Central memory CD8-positive, alpha-beta T cell (primary cell): ENCODE measurements around the gene SLC25A22.

ENCODE experiments used
- ATAC-seq: fragments of 150-1000 bp; cut with Tn5 transposase; replicated peaks from 2 replicates; pipeline ENCODE4 v1.10.0; 2022; ENCODE audit warnings: mild to moderate bottlenecking, moderate FRiP score, moderate number of reproducible peaks; ENCODE audit not compliant: poor library complexity, severe bottlenecking; ENCODE audit errors: extremely low read depth
- DNase-seq, 2 donors: peaks; one replicate each; pipeline ENCODE4 v3.0.0; 2021; ENCODE audit warnings: low spot score in 2 of 2
- H3K27ac Mint-ChIP-seq: one replicate; pipeline ENCODE4 v1.8.0; 2022; ENCODE audit warnings: low read depth, mild to moderate bottlenecking, moderate library complexity, mixed read lengths
- H3K27me3 Mint-ChIP-seq: one replicate; pipeline ENCODE4 v1.8.0; 2022; ENCODE audit warnings: mixed read lengths
- H3K36me3 Mint-ChIP-seq: one replicate; pipeline ENCODE4 v1.8.0; 2022; ENCODE audit warnings: mild to moderate bottlenecking, moderate library complexity, mixed read lengths; ENCODE audit not compliant: insufficient read depth
- H3K4me1 Mint-ChIP-seq: one replicate; pipeline ENCODE4 v1.8.0; 2022; ENCODE audit warnings: mixed read lengths
- H3K4me3 Mint-ChIP-seq: one replicate; pipeline ENCODE4 v1.8.0; 2022; ENCODE audit warnings: mild to moderate bottlenecking, moderate library complexity, mixed read lengths
- H3K9me3 Mint-ChIP-seq: one replicate; pipeline ENCODE4 v1.8.0; 2022; ENCODE audit warnings: mixed read lengths

Gene SLC25A22

GRCh38 chr11:779955-780532, 18.0 kb downstream of the SLC25A22 start:
- ATAC-seq (no peak), DNase-seq (no peak)
- peaks cover 13% of the 10 kb centered on the region for H3K4me1 Mint-ChIP-seq
- no peaks in the 10 kb centered on the region for H3K9me3 Mint-ChIP-seq
- no peak overlapping the region for H3K27ac Mint-ChIP-seq
- H3K4me3 Mint-ChIP-seq, result no peak overlapping the region
- peaks cover 7% of the 10 kb centered on the region for H3K36me3 Mint-ChIP-seq
- H3K27me3 Mint-ChIP-seq, result no peaks in the 10 kb centered on the region

GRCh38 chr11:778976-779954, 18.8 kb downstream of the SLC25A22 start:
- H3K27ac Mint-ChIP-seq, result no peak overlapping the region
- peaks cover 13% of the 10 kb centered on the region for H3K4me1 Mint-ChIP-seq
- peak overlapping the region; percentile 76 for H3K4me3 Mint-ChIP-seq
- no peak for ATAC-seq
- DNase-seq, result no peak
- no peaks in the 10 kb centered on the region for H3K9me3 Mint-ChIP-seq
- H3K27me3 Mint-ChIP-seq, result no peaks in the 10 kb centered on the region
- peaks cover 7% of the 10 kb centered on the region for H3K36me3 Mint-ChIP-seq

- peaks cover 19% of the 10 kb centered on the region for H3K4me1 Mint-ChIP-seq
- H3K27me3 Mint-ChIP-seq, result no peaks in the 10 kb centered on the region
- ATAC-seq (peak; percentile 88), DNase-seq (peak; percentile 89 to 92)
- H3K27ac Mint-ChIP-seq, result peak within 1 kb of the TSS; percentile 71
- no peaks in the 10 kb centered on the region for H3K9me3 Mint-ChIP-seq
- peak within 1 kb of the TSS; percentile 76 for H3K4me3 Mint-ChIP-seq
- peaks cover 4% of the 10 kb centered on the region for H3K36me3 Mint-ChIP-seq
These were observed 20.5 kb downstream of the SLC25A22 start, which contains the start of gene GATD1 for GRCh38 chr11:777288-778255. GATD1 (minus strand) TSS chr11:777487; CDS start chr11:777462, 25 bp downstream.

- no peaks in the 10 kb centered on the region for H3K9me3 Mint-ChIP-seq
- H3K4me1 Mint-ChIP-seq, result peaks cover 19% of the 10 kb centered on the region
- peak; percentile 25 for ATAC-seq
- peaks cover 4% of the 10 kb centered on the region for H3K36me3 Mint-ChIP-seq
- DNase-seq, result no peak
- H3K27ac Mint-ChIP-seq, result peak overlapping the region; percentile 71
- no peaks in the 10 kb centered on the region for H3K27me3 Mint-ChIP-seq
- peak overlapping the region; percentile 76 for H3K4me3 Mint-ChIP-seq
These were observed 21.4 kb downstream of the SLC25A22 start for GRCh38 chr11:776561-777287.

- H3K4me3 Mint-ChIP-seq, result peak overlapping the region; percentile 76
- ATAC-seq, result no peak
These were observed 21.9 kb downstream of the SLC25A22 start for GRCh38 chr11:776263-776560.

GRCh38 chr11:774873-775592, 23.0 kb downstream of the SLC25A22 start:
- Mint-ChIP-seq H3K27me3 (no peaks in the 10 kb centered on the region), H3K4me1 (peaks cover 19% of the 10 kb centered on the region), H3K27ac (no peak overlapping the region), H3K9me3 (no peaks in the 10 kb centered on the region), H3K36me3 (peaks cover 5% of the 10 kb centered on the region), H3K4me3 (peak overlapping the region; percentile 76)
- ATAC-seq, result no peak
- no peak for DNase-seq

More at GRCh38 chr11:776263-776560, 21.9 kb downstream of the SLC25A22 start:
- peaks cover 19% of the 10 kb centered on the region for H3K4me1 Mint-ChIP-seq
- peaks cover 4% of the 10 kb centered on the region for H3K36me3 Mint-ChIP-seq
- H3K9me3 Mint-ChIP-seq, result no peaks in the 10 kb centered on the region
- no peaks in the 10 kb centered on the region for H3K27me3 Mint-ChIP-seq
- DNase-seq, result no peak
- peak overlapping the region; percentile 71 for H3K27ac Mint-ChIP-seq

- Mint-ChIP-seq H3K36me3 (peaks cover 5% of the 10 kb centered on the region), H3K9me3 (no peaks in the 10 kb centered on the region), H3K4me3 (no peak overlapping the region), H3K27me3 (no peaks in the 10 kb centered on the region), H3K4me1 (peaks cover 19% of the 10 kb centered on the region), H3K27ac (no peak overlapping the region)
- ATAC-seq (no peak), DNase-seq (no peak)
These were observed 24.3 kb downstream of the SLC25A22 start for GRCh38 chr11:773830-774229.

GRCh38 chr11:773425-773824, 24.7 kb downstream of the SLC25A22 start:
- Mint-ChIP-seq H3K9me3 (no peaks in the 10 kb centered on the region), H3K4me3 (no peak overlapping the region), H3K36me3 (peaks cover 5% of the 10 kb centered on the region), H3K27me3 (no peaks in the 10 kb centered on the region), H3K27ac (no peak overlapping the region), H3K4me1 (peaks cover 19% of the 10 kb centered on the region)
- ATAC-seq, result no peak
- no peak for DNase-seq

- no peak for DNase-seq
- no peak overlapping the region for H3K27ac Mint-ChIP-seq
- ATAC-seq, result no peak
- H3K9me3 Mint-ChIP-seq, result no peaks in the 10 kb centered on the region
- no peak overlapping the region for H3K4me3 Mint-ChIP-seq
- peaks cover 6% of the 10 kb centered on the region for H3K36me3 Mint-ChIP-seq
- no peaks in the 10 kb centered on the region for H3K27me3 Mint-ChIP-seq
- peaks cover 19% of the 10 kb centered on the region for H3K4me1 Mint-ChIP-seq
These were observed 25.4 kb downstream of the SLC25A22 start for GRCh38 chr11:772429-773390.

GRCh38 chr11:771617-772204, 26.4 kb downstream of the SLC25A22 start:
- no peak overlapping the region for H3K27ac Mint-ChIP-seq

More at GRCh38 chr11:771617-772204, 26.4 kb downstream of the SLC25A22 start:
- Mint-ChIP-seq H3K36me3 (peaks cover 8% of the 10 kb centered on the region), H3K27me3 (no peaks in the 10 kb centered on the region), H3K9me3 (no peaks in the 10 kb centered on the region), H3K4me1 (peaks cover 19% of the 10 kb centered on the region), H3K4me3 (no peak overlapping the region)
- no peak for ATAC-seq
- no peak for DNase-seq
